NCI-H146 (cell line): Measurements from ENCODE around the gene PSMB7.

Source experiments
- DNase-seq: peaks from one replicate; lab custom pipeline; 2025; lab: John Stamatoyannopoulos, UW

PSMB7 gene

DNA sequence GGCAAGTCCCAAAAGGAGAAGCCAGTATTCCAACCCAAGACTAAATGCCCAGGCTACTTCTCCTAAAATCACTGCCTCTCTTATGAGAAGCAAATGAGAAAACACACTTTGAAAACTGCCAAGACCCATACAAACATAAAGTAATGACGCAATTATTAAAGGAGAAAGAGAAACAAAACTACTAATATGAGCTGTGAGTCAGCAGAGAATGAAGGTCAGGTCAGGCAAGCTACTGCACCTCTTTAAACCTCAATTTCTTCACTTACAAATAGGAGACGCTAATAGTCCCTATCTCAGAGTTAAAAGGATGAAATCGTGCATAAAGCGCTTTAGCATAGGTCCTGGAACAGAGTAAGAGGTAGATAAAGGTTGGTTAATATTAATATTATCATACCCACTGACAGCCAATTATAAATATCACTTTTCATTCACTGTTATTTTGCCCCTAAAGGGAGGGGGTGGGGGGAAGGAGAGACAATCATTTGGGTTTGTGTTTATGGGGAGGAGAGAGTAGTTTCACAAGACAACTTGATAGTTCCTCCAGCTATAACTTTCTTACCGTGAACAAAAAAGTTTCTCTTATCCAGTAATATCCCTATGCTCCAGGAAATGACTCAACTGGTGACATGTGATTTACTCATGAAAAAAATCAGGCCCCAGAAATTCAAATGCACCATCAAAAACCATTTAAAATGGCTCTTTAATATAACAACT lies 3.6 kb downstream of the PSMB7 start:
- no peak for DNase-seq

GRCh38 chr9:124410321-124410913 lies 4.8 kb downstream of the PSMB7 start:
- DNase-seq = no peak

DNA sequence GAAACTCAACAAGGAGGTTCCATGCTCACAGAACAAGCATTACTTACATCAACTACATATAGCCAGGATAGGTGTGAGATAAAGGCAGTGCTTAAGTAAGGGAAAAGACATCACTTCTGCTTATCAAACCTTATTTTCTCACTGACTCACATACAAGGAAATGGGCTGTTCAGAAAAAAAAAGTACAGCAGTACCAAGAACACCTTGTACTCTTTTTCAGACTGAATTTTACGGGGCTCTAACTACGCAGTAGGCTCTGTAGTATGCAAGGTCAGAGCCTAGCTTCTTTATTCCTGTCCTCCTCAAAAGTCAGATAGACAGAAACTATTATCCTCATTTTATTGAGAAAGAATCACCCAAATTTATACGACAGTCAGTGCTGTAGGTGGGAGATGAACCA lies 5.8 kb downstream of the PSMB7 start:
- DNase-seq = no peak

DNA sequence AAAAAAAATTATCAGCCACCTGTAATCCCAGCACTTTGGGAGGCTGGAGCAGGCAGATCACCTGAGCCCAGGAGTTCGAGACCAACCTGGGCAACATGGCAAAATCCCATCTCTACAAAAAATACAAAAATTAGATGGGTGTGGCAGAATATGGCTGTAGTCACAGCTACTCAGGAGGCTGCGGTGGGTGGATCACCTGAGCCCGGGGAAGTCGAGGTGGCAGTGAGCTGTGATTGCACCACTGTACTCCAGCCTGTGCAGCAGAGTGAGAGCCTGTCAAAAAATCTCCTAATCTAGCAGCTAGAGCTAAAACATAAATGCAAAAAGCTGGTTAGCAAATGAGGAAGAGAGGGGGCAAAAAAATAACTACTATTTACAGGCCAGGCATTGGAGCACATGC lies 12.0 kb downstream of the PSMB7 start:
- DNase-seq = no peak

- DNase-seq = no peak
Observed at GRCh38 chr9:124399968-124400940, 15.0 kb downstream of the PSMB7 start.

DNA sequence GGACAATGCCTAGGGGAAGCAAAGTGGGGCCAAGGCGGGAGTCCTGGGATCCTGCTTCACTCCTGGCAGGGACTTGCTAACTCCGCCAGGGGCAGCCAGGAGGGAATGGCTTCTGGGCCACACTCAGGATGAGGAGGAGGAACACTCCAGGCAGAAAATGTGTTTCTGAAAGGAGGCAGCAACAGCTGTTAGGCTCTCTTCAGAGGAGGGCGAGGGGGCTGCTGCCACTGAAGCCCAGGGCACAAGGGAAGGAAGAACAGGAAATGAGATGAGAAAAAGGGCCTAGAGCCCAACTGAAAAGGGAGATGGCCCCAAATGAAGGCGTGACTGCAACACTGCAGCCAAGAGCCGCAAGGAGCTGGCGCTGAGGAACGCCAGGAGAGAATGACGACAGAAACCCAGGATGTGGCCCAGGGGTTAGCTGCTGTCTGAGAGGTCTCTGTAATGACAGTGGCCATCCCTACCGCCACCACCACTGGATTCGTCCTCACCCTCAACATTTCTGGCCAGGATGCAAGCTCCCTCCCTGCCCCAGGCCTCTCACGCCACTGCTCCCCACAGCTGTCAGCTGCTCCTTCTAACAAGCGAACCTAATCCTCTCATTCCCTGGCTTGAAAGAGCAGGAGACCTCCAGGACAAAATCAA lies 15.8 kb downstream of the PSMB7 start:
- DNase-seq = no peak

- no peak for DNase-seq
Observed at GRCh38 chr9:124398191-124398935, 16.9 kb downstream of the PSMB7 start.

- DNase-seq = no peak
Observed at GRCh38 chr9:124395826-124396225, 19.4 kb downstream of the PSMB7 start.

GRCh38 chr9:124394596-124394995 lies 20.6 kb downstream of the PSMB7 start:
- DNase-seq = no peak

DNA sequence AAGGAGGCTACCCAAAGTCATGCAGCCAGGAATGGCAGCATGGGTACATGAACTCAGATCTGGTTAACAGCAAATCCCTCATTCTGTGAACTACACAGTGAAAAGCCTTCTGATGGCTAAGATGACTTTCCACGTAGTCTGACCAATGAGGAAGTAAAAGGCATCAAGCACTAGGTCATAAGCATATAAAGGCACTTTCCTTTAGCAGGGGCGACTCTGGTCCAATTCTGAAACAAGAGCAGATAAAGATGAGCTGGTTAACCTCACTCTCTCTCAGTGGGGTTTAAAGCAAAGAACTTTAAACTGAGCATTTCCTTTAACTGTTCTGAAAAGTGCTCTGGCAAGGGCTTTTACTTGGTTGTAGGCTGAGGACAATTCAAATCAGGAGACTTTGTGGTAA lies 21.1 kb downstream of the PSMB7 start:
- DNase-seq = no peak

- DNase-seq = peak; percentile 2
Observed at GRCh38 chr9:124392871-124393460, 22.3 kb downstream of the PSMB7 start.

DNA sequence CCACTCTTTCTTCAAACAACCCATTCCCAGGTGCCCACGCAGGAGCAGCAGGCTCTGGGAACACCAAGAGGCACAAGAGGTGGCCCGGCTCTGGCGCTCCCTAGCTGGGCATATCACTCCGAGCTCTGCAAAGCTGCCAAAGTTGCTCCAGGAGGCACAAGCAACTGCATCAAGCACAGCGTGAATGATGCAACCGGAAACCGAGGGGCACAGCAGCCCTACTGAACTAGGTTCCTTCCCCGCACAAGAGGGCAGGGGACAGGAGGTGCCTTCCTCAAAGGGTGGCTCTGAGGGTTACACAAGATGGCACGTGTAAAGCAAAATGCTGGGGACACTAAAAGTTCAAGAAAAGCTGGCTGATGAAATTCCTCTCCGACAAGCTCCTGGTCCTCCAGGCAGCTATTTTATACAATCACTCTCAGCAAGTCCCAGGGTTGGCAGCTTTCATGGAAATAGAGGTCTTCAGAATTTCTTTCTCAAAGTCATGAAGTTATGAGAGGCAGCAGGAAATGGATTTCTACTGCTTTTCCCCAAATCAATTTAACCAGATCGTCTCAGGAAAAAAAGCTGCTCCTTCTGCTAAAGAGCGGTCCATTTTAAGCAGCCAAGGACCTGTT lies 22.9 kb downstream of the PSMB7 start:
- no peak for DNase-seq

GRCh38 chr9:124390794-124391658 lies 24.2 kb downstream of the PSMB7 start:
- no peak for DNase-seq

DNA sequence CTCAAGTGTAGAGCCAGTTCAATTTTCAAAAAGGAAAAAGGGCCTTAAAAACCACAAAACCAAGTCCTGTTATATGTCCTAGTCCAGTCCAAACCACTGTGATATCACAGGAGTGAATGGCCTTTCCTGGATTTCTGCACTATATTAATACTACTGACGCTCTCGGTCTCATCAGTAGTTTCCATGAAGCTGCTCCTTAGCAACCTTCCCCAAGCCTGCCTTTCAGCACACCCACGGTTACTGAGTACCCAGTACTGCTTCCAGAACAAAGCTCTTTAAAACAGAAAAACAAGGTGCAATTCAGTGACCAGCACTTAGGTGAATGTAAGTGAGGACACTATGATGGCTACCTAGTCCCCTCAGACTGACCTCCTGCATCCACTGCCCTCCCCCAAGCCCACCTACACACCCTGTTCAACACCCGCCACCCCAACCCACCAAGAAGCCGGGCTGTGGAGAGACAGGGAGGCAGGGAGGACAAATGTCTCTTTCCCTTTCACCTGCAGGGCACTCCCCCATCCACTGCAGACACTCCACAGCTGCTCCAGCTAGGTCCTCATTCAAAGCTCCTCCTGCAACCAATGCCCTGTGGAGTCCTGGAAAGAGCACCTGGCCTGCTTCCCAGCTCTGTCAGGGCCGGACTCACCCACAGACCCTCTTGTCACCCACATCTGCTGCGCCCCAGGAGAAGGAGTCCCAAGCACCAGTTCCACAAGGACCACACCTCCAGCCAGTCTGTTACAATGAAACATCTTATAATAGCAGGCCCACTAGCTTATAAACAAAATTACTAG lies 25.9 kb downstream of the PSMB7 start:
- DNase-seq = peak; percentile 1

- DNase-seq = no peak
Observed at GRCh38 chr9:124388275-124389048, 26.8 kb downstream of the PSMB7 start.

GRCh38 chr9:124386201-124386600 lies 29.0 kb downstream of the PSMB7 start:
- peak; percentile 15 for DNase-seq

DNA sequence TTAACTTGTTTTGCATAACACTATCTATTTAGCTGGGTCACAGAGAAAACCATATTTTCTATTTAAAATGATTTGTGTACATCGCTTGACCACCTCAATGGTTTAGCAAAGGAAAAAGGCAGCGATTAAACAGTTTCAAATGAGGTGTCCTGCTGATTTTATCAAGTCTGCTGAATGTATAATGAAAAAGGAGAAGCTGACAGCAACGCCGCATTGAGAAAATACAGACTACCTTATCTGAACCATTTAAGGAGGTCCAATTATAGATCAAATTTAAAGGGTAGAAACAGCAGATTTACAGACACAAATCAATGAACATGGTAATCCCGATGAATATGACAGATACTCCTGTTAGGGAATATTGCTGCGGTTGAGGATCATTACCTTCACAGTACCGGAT lies 29.6 kb downstream of the PSMB7 start:
- DNase-seq = peak; percentile 73

- peak; percentile 1 for DNase-seq
Observed at GRCh38 chr9:124384846-124385245, 30.4 kb downstream of the PSMB7 start.
